ENCODE measurements around the gene CREM.

CREM gene

GRCh38 chr10:35200487-35200886 lies 73.8 kb downstream of the CREM start:
- Histone ChIP-seq H3K4me3 (ENCODE audit: low read depth, low read length) (no peak overlapping the region), H3K79me2 (no peaks in the 10 kb centered on the region), H2AFZ (no peak overlapping the region), H3K27ac (no peak overlapping the region), H3K9ac (no peak overlapping the region), H3K9me3 (ENCODE audit: control insufficient read depth, low read length) (no peaks in the 10 kb centered on the region), H3K4me2 (ENCODE audit: low read length) (no peak overlapping the region), H3K27me3 (ENCODE audit: control insufficient read depth, insufficient read depth, low read length) (no peaks in the 10 kb centered on the region), H3K4me1 (peaks cover 4% of the 10 kb centered on the region), H3K36me3 (ENCODE audit: control insufficient read depth, insufficient read depth, low read length) (no peaks in the 10 kb centered on the region)
- TF ChIP-seq CTCF (IDR thresholded peaks at IDR 0.05) = no peak

- Histone ChIP-seq H3K9ac (no peak overlapping the region), H3K27ac (no peak overlapping the region), H3K79me2 (no peaks in the 10 kb centered on the region), H3K4me1 (peaks cover 4% of the 10 kb centered on the region), H3K9me3 (ENCODE audit: control insufficient read depth, low read length) (no peaks in the 10 kb centered on the region), H3K4me2 (ENCODE audit: low read length) (no peak overlapping the region), H3K4me3 (ENCODE audit: low read depth, low read length) (no peak overlapping the region), H3K36me3 (ENCODE audit: control insufficient read depth, insufficient read depth, low read length) (no peaks in the 10 kb centered on the region), H3K27me3 (ENCODE audit: control insufficient read depth, insufficient read depth, low read length) (no peaks in the 10 kb centered on the region), H2AFZ (no peak overlapping the region)
- TF ChIP-seq CTCF (IDR thresholded peaks at IDR 0.05) = no peak
Observed at GRCh38 chr10:35201234-35201633, 74.6 kb downstream of the CREM start.

GRCh38 chr10:35202050-35202449 lies 75.4 kb downstream of the CREM start:
- Histone ChIP-seq H3K9me3 (ENCODE audit: control insufficient read depth, low read length) (no peaks in the 10 kb centered on the region), H3K4me3 (ENCODE audit: low read depth, low read length) (no peak overlapping the region), H3K9ac (no peak overlapping the region), H3K79me2 (no peaks in the 10 kb centered on the region), H3K27me3 (ENCODE audit: control insufficient read depth, insufficient read depth, low read length) (no peaks in the 10 kb centered on the region), H3K4me1 (peaks cover 4% of the 10 kb centered on the region), H2AFZ (no peak overlapping the region), H3K36me3 (ENCODE audit: control insufficient read depth, insufficient read depth, low read length) (no peaks in the 10 kb centered on the region), H3K4me2 (ENCODE audit: low read length) (no peak overlapping the region), H3K27ac (no peak overlapping the region)
- TF ChIP-seq CTCF (IDR thresholded peaks at IDR 0.05) = no peak

GRCh38 chr10:35203745-35204144 lies 77.1 kb downstream of the CREM start:
- H3K4me1 ChIP-seq = peaks cover 4% of the 10 kb centered on the region
- no peak overlapping the region for H3K4me2 ChIP-seq (ENCODE audit: low read length)
- no peak for TF ChIP-seq CTCF (IDR thresholded peaks at IDR 0.05)
- no peak overlapping the region for H3K27ac ChIP-seq
- no peak overlapping the region for H3K9ac ChIP-seq
- no peak overlapping the region for H3K4me3 ChIP-seq (ENCODE audit: low read depth, low read length)
- no peaks in the 10 kb centered on the region for H3K36me3 ChIP-seq (ENCODE audit: control insufficient read depth, insufficient read depth, low read length)
- H3K79me2 ChIP-seq = no peaks in the 10 kb centered on the region
- no peaks in the 10 kb centered on the region for H3K27me3 ChIP-seq (ENCODE audit: control insufficient read depth, insufficient read depth, low read length)
- H2AFZ ChIP-seq = no peak overlapping the region
- no peaks in the 10 kb centered on the region for H3K9me3 ChIP-seq (ENCODE audit: control insufficient read depth, low read length)

GRCh38 chr10:35204650-35205319 lies 78.1 kb downstream of the CREM start:
- Histone ChIP-seq H3K9ac (no peak overlapping the region), H3K27me3 (ENCODE audit: control insufficient read depth, insufficient read depth, low read length) (no peaks in the 10 kb centered on the region)

More at GRCh38 chr10:35204650-35205319, 78.1 kb downstream of the CREM start:
- Histone ChIP-seq H2AFZ (no peak overlapping the region), H3K79me2 (no peaks in the 10 kb centered on the region), H3K4me2 (ENCODE audit: low read length) (peak overlapping the region; percentile 1), H3K9me3 (ENCODE audit: control insufficient read depth, low read length) (no peaks in the 10 kb centered on the region), H3K4me1 (peaks cover 4% of the 10 kb centered on the region), H3K27ac (no peak overlapping the region), H3K4me3 (ENCODE audit: low read depth, low read length) (no peak overlapping the region), H3K36me3 (ENCODE audit: control insufficient read depth, insufficient read depth, low read length) (no peaks in the 10 kb centered on the region)
- no peak for TF ChIP-seq CTCF (IDR thresholded peaks at IDR 0.05)
